RWPE2 (cell line): ENCODE measurements around the gene SHROOM2.
"Not testable (repeated sequence)": the region's sequence is repeated elsewhere in the genome, so short reads cannot be mapped to it uniquely, and the experiment has no call there.

Source experiments
- ATAC-seq: fragments of 200-7000 bp; cut with Tn5 transposase; 3 replicates; pipeline ENCODE4 v1.9.1; 2021; ENCODE audit warnings: low read depth
- DNase-seq: peaks from one replicate; pipeline ENCODE4 v3.0.0-alpha.2; 2020; ENCODE audit warnings: low spot score
- H3K27ac ChIP-seq: fragments of 450-650 bp; 2 replicates; pipeline ENCODE4 v1.5.1; 2017; ENCODE audit warnings: mild to moderate bottlenecking; ENCODE audit not compliant: poor library complexity, severe bottlenecking
- H3K27me3 ChIP-seq: fragments of 250-450 bp; sonication (Bioruptor Pico); 2 replicates; pipeline ENCODE4 v1.5.1; 2021; ENCODE audit warnings: mild to moderate bottlenecking, moderate library complexity; ENCODE audit not compliant: insufficient read depth, poor library complexity, severe bottlenecking
- H3K36me3 ChIP-seq: fragments of 250-450 bp; sonication (Bioruptor Pico); 2 replicates; pipeline ENCODE4 v1.5.1; 2020; ENCODE audit warnings: low read depth, mild to moderate bottlenecking, moderate library complexity
- H3K4me1 ChIP-seq: fragments of 250-450 bp; sonication (Bioruptor Pico); 2 replicates; pipeline ENCODE4 v1.5.1; 2021; ENCODE audit warnings: mild to moderate bottlenecking, moderate library complexity; ENCODE audit not compliant: insufficient read depth, poor library complexity, severe bottlenecking
- H3K4me3 ChIP-seq: fragments of 250-450 bp; sonication (Bioruptor Pico); 2 replicates; pipeline ENCODE4 v1.5.1; 2021; ENCODE audit warnings: mild to moderate bottlenecking, moderate library complexity; ENCODE audit not compliant: severe bottlenecking
- H3K9me3 ChIP-seq: fragments of 250-450 bp; sonication (Bioruptor Pico); 2 replicates; pipeline ENCODE4 v1.5.1; 2021; ENCODE audit warnings: mild to moderate bottlenecking, moderate library complexity; ENCODE audit not compliant: severe bottlenecking
- CTCF ChIP-seq: fragments of 450-650 bp; IDR thresholded peaks from one replicate; pipeline ENCODE4 v1.5.1; 2017; ENCODE audit warnings: mild to moderate bottlenecking, moderate library complexity; ENCODE audit not compliant: poor library complexity, severe bottlenecking

SHROOM2 gene

GRCh38 chrX:9767375-9767774 is 18.9 kb upstream of the SHROOM2 start:
- no peak for ATAC-seq
- Histone ChIP-seq H3K36me3 (no peaks in the 10 kb centered on the region), H3K27ac (no peak overlapping the region), H3K4me1 (no peaks in the 10 kb centered on the region), H3K9me3 (no peaks in the 10 kb centered on the region), H3K4me3 (no peak overlapping the region), H3K27me3 (no peaks in the 10 kb centered on the region)
- no peak for TF ChIP-seq CTCF
- DNase-seq = no peak

GRCh38 chrX:9768321-9768839 is 17.8 kb upstream of the SHROOM2 start:
- not testable (repeated sequence) for H3K4me1 ChIP-seq, H3K9me3 ChIP-seq, ATAC-seq, H3K27ac ChIP-seq, H3K36me3 ChIP-seq, H3K4me3 ChIP-seq, DNase-seq, H3K27me3 ChIP-seq

- no peaks in the 10 kb centered on the region for H3K4me1 ChIP-seq
- TF ChIP-seq CTCF = no peak
- no peaks in the 10 kb centered on the region for H3K27me3 ChIP-seq
- no peak overlapping the region for H3K4me3 ChIP-seq
- H3K27ac ChIP-seq = peak overlapping the region; percentile 36
- ATAC-seq = 0 out of 3 replicates have a peak, but pooled peaks have one; percentile 42
- H3K36me3 ChIP-seq = no peaks in the 10 kb centered on the region
- H3K9me3 ChIP-seq = no peaks in the 10 kb centered on the region
- DNase-seq = no peak
Measured at GRCh38 chrX:9770319-9770718, 15.9 kb upstream of the SHROOM2 start.

GRCh38 chrX:9772943-9773342 is 13.3 kb upstream of the SHROOM2 start:
- Histone ChIP-seq H3K4me1 (no peaks in the 10 kb centered on the region), H3K9me3 (no peaks in the 10 kb centered on the region), H3K27ac (no peak overlapping the region), H3K4me3 (no peak overlapping the region), H3K36me3 (no peaks in the 10 kb centered on the region), H3K27me3 (no peaks in the 10 kb centered on the region)
- DNase-seq (no peak), ATAC-seq (no peak)
- no peak for TF ChIP-seq CTCF

GRCh38 chrX:9775930-9776329 is 10.3 kb upstream of the SHROOM2 start:
- Histone ChIP-seq H3K27me3 (no peaks in the 10 kb centered on the region), H3K36me3 (no peaks in the 10 kb centered on the region), H3K9me3 (no peaks in the 10 kb centered on the region), H3K4me1 (no peaks in the 10 kb centered on the region), H3K4me3 (no peak overlapping the region), H3K27ac (no peak overlapping the region)
- DNase-seq (no peak), ATAC-seq (no peak)
- no peak for TF ChIP-seq CTCF
